ENCODE data around the gene TAF13. TPM values are rescaled to one million over a fixed set of nuclear protein-coding genes. Genes with fewer than 3 reads are reported as not detected.

The TAF13 gene
- polyA plus RNA-seq (ENCODE audit: insufficient read length in 12 of 12) = 10 to 100 TPM in 11 of 12 donors, not detected in 1; 13.5 to 65.1 (median 49.6) TPM
- long read RNA-seq, donor 1, partial matches to known transcripts = 0 of 4 reads
- long read RNA-seq, donor 1, other reads (novel, unspliced or antisense) = 0 of 4 reads
- long read RNA-seq, donor 2, partial matches to known transcripts = 0 of 46 reads
- long read RNA-seq, donor 2, other reads (novel, unspliced or antisense) = 43 of 46 reads
- long read RNA-seq, donor 3, partial matches to known transcripts = 0 of 3 reads
- long read RNA-seq, donor 3, other reads (novel, unspliced or antisense) = 0 of 3 reads
- long read RNA-seq, donor 4, partial matches to known transcripts = 0 of 1 reads
- long read RNA-seq, donor 4, other reads (novel, unspliced or antisense) = 0 of 1 reads
- long read RNA-seq, donor 5, partial matches to known transcripts = 0 of 2 reads
- long read RNA-seq, donor 5, other reads (novel, unspliced or antisense) = 0 of 2 reads
- long read RNA-seq, donor 6, partial matches to known transcripts = 0 of 1 reads
- long read RNA-seq, donor 6, other reads (novel, unspliced or antisense) = 0 of 1 reads
- long read RNA-seq, donor 7, partial matches to known transcripts = 7 of 9 reads
- long read RNA-seq, donor 7, other reads (novel, unspliced or antisense) = 0 of 9 reads
- long read RNA-seq, donor 8, partial matches to known transcripts = 38 of 42 reads
- long read RNA-seq, donor 8, other reads (novel, unspliced or antisense) = 0 of 42 reads
- long read RNA-seq, donor 9, partial matches to known transcripts = 0 of 10 reads
- long read RNA-seq, donor 9, other reads (novel, unspliced or antisense) = 10 of 10 reads
- long read RNA-seq, donor 10, partial matches to known transcripts = 0 of 4 reads
- long read RNA-seq, donor 10, other reads (novel, unspliced or antisense) = 0 of 4 reads
- long read RNA-seq, donor 11, partial matches to known transcripts = 0 of 2 reads
- long read RNA-seq, donor 11, other reads (novel, unspliced or antisense) = 0 of 2 reads

DNA sequence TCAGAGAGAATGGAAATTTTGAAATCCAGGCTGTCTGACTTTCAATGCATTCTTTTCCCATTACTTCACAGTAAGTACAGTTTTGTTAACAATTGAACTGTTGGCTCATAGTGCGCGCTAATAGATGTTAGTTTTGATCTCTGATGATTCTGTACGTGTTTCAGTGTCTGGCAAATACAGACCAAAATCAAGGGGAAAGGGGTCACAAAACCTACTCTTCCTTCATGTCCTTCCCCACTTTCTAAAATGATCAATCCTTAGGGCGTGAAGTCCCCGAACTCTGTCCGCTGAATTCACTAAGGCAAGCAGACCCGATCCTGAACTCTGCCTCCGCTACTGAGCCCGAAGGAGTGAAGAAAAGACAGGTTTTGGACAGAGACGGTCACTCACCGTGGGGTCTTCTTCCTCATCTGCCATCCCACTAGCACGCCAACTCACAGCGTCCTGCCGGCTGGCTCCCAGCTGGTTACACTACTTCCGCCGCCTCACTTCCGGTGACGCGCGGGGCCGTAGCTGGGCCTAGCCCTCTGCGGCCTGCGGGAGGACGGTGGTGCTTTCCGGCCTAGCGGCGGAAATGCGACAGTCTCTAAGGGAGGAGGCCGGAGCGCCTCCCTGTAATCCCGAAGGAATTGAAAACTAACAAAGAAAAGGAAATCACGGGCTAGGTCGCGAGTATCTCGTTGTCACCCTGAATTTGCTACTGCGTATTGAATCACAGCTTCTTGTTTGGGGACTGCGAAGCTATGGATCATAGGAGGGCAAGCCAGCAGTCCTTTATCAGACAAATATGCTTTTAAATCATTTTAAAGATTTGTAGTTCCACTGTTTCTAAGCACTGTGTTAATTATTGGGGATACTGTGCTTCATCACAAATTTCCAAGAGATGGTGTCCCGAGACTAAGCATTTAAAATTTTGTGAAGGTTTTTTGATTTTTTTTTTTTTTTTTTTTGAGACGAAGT, at the start of gene TAF13:
Gene TAF13 (minus strand): TSS at position 473 of the 960 bp plus-strand sequence. CDS start 56 bp downstream, at position 417.
- DNase-seq = peak; percentile 96

GRCh38 chr1:109120356-109120755, 44.6 kb upstream of the TAF13 start:
- no peak for DNase-seq

GRCh38 chr1:109118089-109118488, 42.3 kb upstream of the TAF13 start:
- DNase-seq = no peak

DNA sequence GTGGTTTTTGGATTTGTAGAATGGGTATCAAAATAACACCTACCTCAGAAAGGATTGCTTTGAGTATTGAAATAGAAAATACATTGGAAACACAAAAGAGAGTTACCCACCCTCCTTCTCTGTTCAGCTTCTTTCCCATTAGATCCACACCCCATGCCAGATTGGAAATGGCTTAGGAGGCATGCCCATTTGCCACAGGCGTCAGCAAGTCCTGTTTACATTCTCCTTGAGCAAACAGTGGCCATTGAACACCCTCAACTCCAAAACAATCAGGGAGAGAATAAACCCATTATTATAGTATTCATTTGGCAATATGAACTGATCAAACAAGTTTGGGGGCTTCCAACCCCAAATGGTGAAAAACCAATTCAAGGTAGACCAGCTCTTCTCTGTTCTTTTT, 40.5 kb upstream of the TAF13 start:
- no peak for DNase-seq

- DNase-seq = no peak
These were observed 39.9 kb upstream of the TAF13 start for GRCh38 chr1:109115685-109116084.

DNA sequence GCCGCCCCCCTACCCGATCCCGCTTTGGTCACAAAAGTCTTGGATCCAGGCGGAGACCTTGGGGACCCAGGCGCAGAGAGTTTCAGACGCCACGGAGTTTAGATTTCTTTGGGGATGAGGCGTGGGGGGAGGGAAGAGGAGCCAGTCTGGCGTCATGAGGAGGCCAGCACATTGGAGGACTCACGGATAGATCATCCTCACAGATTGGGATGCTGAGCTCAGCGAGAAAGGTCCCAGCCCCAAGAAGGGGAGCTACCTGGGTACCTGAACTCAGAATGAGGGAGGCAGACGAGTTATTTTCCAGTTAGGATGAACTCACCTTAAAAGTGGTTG, 38.5 kb upstream of the TAF13 start:
- no peak for DNase-seq

DNA sequence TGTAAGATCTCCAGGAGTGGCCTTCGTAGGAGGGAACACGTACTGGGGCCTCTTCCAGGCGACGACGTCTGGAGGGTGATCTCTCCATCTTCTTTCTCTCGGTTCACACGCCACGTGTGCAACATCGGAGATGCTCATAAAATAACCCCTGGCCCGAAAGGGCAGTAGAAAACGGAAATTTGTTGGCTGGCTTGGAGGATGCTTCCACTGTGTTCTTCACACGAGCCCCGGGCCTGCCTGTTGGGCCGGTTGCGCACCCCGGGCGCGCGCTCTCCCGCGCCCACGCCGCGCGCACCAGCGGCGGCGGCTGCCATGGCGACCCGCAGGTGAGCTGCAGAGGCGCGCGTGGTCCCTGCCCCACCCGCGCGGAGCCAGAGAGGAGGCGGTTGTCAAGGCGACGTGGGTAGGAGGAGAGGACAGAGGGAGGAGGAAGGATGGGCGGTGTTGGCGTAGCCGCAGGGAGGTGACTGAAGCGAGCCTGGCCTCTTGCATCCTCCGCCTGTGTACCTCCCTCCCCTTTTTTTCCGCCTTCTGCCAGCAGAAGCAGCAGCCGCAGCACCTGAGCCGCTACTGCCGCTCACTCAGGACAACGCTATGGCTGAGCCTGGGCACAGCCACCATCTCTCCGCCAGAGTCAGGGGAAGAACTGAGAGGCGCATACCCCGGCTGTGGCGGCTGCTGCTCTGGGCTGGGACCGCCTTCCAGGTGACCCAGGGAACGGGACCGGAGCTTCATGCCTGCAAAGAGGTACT, 38.0 kb upstream of the TAF13 start, which contains the start of gene ELAPOR1:
Gene ELAPOR1 (plus strand): TSS at position 526 of the 752 bp plus-strand sequence. CDS start 69 bp downstream, at position 595.
- peak; percentile 25 for DNase-seq

- peak; percentile 82 for DNase-seq
These were observed 37.0 kb upstream of the TAF13 start for GRCh38 chr1:109112652-109113285.

- peak; percentile 37 for DNase-seq
These were observed 36.4 kb upstream of the TAF13 start for GRCh38 chr1:109112056-109112651.

- DNase-seq = no peak
These were observed 35.7 kb upstream of the TAF13 start for GRCh38 chr1:109111386-109112055.

- no peak for DNase-seq
These were observed 34.1 kb upstream of the TAF13 start for GRCh38 chr1:109109906-109110305.

- no peak for DNase-seq
These were observed 32.0 kb upstream of the TAF13 start for GRCh38 chr1:109107785-109108184.

GRCh38 chr1:109105881-109106280, 30.1 kb upstream of the TAF13 start:
- no peak for DNase-seq

GRCh38 chr1:109104364-109105151, 28.8 kb upstream of the TAF13 start:
- no peak for DNase-seq

DNA sequence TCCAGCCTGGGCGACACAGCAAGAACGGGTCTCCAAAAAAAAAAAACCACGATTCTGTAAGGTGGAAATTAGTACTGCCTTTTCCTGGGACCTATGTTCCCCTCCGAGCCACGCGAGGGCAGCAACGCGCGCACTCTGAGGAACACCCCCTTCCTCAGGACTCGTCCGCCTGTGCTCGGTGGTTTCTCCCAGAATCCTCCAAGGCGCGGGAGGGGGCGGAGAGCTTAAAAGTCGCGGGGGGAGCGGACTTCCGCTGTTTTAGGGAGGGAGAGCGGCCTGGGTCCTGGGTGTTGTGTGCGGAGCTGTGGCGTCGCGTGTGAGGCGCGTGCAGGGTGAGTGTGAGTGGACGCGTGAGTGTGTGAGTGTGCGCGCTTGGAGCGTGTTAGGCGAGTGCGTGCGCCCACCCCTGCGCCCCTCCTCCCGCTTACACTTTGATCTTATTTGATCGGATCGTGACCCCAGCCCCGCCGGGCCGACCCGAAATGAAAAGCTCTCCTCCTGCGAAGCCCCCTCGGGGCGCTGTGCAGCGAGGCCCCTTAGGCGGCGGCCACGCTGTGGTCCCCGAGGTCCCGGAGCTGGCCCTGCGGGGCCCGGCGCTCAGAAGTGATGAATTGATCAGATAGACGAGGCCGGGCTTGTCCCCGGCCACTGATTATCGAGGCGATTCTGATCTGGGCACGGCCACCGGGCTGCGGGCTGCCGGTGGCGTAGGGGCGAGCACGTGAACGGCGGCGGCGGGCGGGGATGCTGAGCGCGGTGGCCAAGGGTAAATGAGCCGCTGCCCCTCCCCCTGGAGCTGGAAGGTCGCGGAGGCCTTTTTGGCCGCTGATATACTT, 24.4 kb upstream of the TAF13 start:
- DNase-seq = peak; percentile 97

- DNase-seq = no peak
These were observed 20.3 kb upstream of the TAF13 start for GRCh38 chr1:109096120-109096519.

- no peak for DNase-seq
These were observed 19.8 kb upstream of the TAF13 start for GRCh38 chr1:109095631-109096030.
